Naive B cell (primary cell): ENCODE measurements around the gene PDE8B. TPM values are rescaled to one million over a fixed set of nuclear protein-coding genes. Genes with fewer than 3 reads are reported as not detected.

Experiments
- ATAC-seq, 2 donors: fragments of 150-1000 bp; cut with Tn5 transposase; 2 replicates each; pipeline ENCODE4 v1.10.0; 2021; ENCODE audit warnings: low read depth in 2 of 2, mild to moderate bottlenecking in 2 of 2, moderate library complexity in 2 of 2
- DNase-seq: peaks from one replicate; pipeline ENCODE4 v3.0.0; 2022
- H3K27ac Mint-ChIP-seq, 6 donors: one replicate each; pipeline ENCODE4 v1.8.0; 2020 to 2022; ENCODE audit warnings: mild to moderate bottlenecking in 6 of 6, mixed read lengths in 6 of 6, moderate library complexity in 5 of 6, inconsistent platforms in 2 of 6
- H3K27me3 Mint-ChIP-seq, 3 donors: one replicate each; pipeline ENCODE4 v1.8.0; 2021 to 2022; ENCODE audit warnings: mixed read lengths in 3 of 3, mild to moderate bottlenecking in 1 of 3
- H3K36me3 Mint-ChIP-seq, 2 donors: one replicate each; pipeline ENCODE4 v1.8.0; 2020 to 2022; ENCODE audit warnings: mixed read lengths in 2 of 2, inconsistent platforms in 1 of 2, mild to moderate bottlenecking in 1 of 2
- H3K4me1 Mint-ChIP-seq, 3 donors: one replicate each; pipeline ENCODE4 v1.8.0; 2020 to 2022; ENCODE audit warnings: mixed read lengths in 3 of 3, inconsistent platforms in 1 of 3, mild to moderate bottlenecking in 1 of 3, moderate library complexity in 1 of 3
- H3K4me3 Mint-ChIP-seq, 8 donors: one replicate each; pipeline ENCODE4 v1.8.0; 2020 to 2022; ENCODE audit warnings: mild to moderate bottlenecking in 8 of 8, mixed read lengths in 8 of 8, moderate library complexity in 8 of 8, inconsistent platforms in 2 of 8
- H3K9me3 Mint-ChIP-seq, 7 donors: one replicate each; pipeline ENCODE4 v1.8.0; 2020 to 2022; ENCODE audit warnings: mixed read lengths in 7 of 7, mild to moderate bottlenecking in 5 of 7, inconsistent platforms in 2 of 7, moderate library complexity in 1 of 7
- polyA plus RNA-seq, 6 donors: library from polyadenylated mRNA; unstranded; fragments of 300-500 nt; fragmentation: Illumina TruSeq; gene quantifications; one replicate each; pipeline ENCODE4 v1.2.3, GENCODE V29; 2021; ENCODE audit warnings: low read depth in 6 of 6

The PDE8B gene
- polyA plus RNA-seq, 6 donors from 2014 or later = 0.05 to 1.2 (median 0.13) TPM

DNA sequence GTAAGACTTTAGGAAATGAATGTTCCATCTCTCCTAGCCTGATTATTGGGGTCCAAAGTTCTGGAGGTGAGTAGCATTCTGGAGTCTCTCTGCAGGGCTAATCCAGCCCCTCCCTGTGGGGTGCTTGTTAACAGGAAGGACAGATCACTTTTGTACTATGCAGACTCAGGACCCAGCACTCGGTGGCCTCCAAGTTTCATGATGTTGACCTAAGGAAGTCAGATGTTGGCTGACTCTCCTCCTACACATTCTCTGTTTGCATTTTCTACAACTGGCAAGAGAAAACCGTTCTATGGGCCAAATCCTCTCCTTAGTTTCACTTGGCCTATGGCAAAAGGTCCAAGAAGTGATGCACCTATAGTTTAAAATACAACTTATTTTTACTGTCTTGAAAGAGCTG is 5.5 kb upstream of the PDE8B start:
- Mint-ChIP-seq H3K27me3 (peaks cover 18 to 29% (median 23%) of the 10 kb centered on the region in 3 donors), H3K9me3 (no peaks in the 10 kb centered on the region), H3K36me3 (peaks cover 0 to 7% of the 10 kb centered on the region in 2 donors), H3K4me3 (no peak overlapping the region), H3K4me1 (peaks cover 6 to 7% (median 7%) of the 10 kb centered on the region in 3 donors), H3K27ac (no peak overlapping the region)
- ATAC-seq = no peak
- DNase-seq = no peak

DNA sequence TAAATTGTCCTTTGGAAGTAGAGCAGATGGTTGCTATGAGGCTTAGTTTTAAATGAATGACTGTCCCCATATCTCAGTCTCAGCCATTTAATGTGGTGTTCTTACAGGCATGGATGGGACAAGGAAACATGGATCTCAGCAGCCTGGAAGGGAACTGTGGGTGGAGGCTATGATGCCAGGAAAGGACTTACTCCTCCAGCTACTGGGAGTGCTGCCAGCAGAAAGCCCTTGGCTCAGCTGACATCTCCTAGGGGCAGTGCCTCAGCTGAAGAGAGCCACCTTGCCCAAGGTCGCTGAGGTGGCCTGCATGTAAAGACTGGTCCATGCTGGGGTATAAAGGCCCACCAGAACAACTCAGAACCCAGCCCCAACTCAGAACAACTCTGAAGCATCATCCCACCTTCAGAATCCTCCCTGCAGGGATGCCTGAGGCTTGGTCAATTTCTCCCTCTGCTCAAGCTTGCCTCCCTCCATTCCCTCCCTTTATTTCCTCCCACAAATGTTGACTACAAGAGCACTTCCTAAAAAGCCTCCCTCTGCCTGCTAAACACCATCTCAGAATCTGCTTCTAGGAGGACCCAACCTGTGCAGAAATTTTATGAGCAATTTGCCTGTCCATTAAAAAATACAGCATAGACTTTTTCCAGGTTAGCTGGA is 1.8 kb upstream of the PDE8B start:
- no peak for ATAC-seq
- Mint-ChIP-seq H3K4me3 (peak overlapping the region in 7 of 8 donors; percentile 11 to 95 (median 79)), H3K27ac (no peak overlapping the region), H3K9me3 (peaks cover 0 to 2% (median 0%) of the 10 kb centered on the region in 7 donors), H3K27me3 (peaks cover 32 to 49% (median 42%) of the 10 kb centered on the region in 3 donors), H3K36me3 (peaks cover 4 to 8% of the 10 kb centered on the region in 2 donors), H3K4me1 (peaks cover 16% of the 10 kb centered on the region in 3 donors)
- no peak for DNase-seq

GRCh38 chr5:77209495-77210090 is 887 bp upstream of the PDE8B start:
- DNase-seq (no peak), ATAC-seq (no peak)
- Mint-ChIP-seq H3K27me3 (peaks cover 39 to 55% (median 52%) of the 10 kb centered on the region in 3 donors), H3K4me1 (peaks cover 16% of the 10 kb centered on the region in 3 donors), H3K4me3 (peak overlapping the region; percentile 79 to 95 (median 90)), H3K27ac (no peak overlapping the region), H3K9me3 (peaks cover 0 to 3% (median 0%) of the 10 kb centered on the region in 7 donors), H3K36me3 (peaks cover 4 to 8% of the 10 kb centered on the region in 2 donors)

- Mint-ChIP-seq H3K4me3 (peak overlapping the region; percentile 13 to 88 (median 77)), H3K4me1 (peaks cover 16% of the 10 kb centered on the region in 3 donors), H3K27me3 (peaks cover 43 to 68% (median 60%) of the 10 kb centered on the region in 3 donors), H3K9me3 (peaks cover 0 to 3% (median 0%) of the 10 kb centered on the region in 7 donors), H3K36me3 (peaks cover 4 to 8% of the 10 kb centered on the region in 2 donors), H3K27ac (no peak overlapping the region)
- ATAC-seq (no peak), DNase-seq (no peak)
Observed at GRCh38 chr5:77210964-77211690, 647 bp downstream of the PDE8B start.

GRCh38 chr5:77211691-77212047 is 1.2 kb downstream of the PDE8B start:
- ATAC-seq (no peak), DNase-seq (no peak)
- Mint-ChIP-seq H3K4me1 (peaks cover 16% of the 10 kb centered on the region in 3 donors), H3K4me3 (peak overlapping the region; percentile 13 to 88 (median 77)), H3K27me3 (peaks cover 43 to 69% (median 60%) of the 10 kb centered on the region in 3 donors), H3K27ac (no peak overlapping the region), H3K9me3 (peaks cover 0 to 3% (median 0%) of the 10 kb centered on the region in 7 donors), H3K36me3 (peaks cover 4 to 8% of the 10 kb centered on the region in 2 donors)

DNA sequence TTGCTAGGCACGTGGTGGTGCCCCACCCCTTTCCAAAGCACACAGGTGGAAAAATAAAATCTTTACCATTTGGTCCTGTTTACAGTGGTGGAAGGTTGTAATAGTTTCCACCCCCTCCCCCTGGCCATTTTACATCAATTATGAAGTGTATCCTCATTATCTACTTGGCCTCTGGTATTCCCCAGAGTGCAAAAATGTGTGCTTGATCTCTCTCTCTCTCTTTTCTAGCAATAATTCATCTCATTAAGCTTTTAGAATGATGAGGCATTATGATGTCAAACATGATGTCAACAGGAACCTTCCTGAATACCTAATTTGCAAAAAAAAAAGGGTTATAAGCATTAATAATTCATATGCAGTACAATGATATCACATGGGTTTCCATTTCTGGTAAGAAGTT is 3.1 kb downstream of the PDE8B start:
- ATAC-seq = no peak
- no peak for DNase-seq
- H3K36me3 Mint-ChIP-seq = peaks cover 4 to 8% of the 10 kb centered on the region in 2 donors
- no peak overlapping the region for H3K27ac Mint-ChIP-seq
- H3K4me1 Mint-ChIP-seq = peaks cover 16% of the 10 kb centered on the region in 3 donors
- peak overlapping the region in 1 of 8 donors; percentile 4 for H3K4me3 Mint-ChIP-seq
- peaks cover 51 to 70% (median 69%) of the 10 kb centered on the region in 3 donors for H3K27me3 Mint-ChIP-seq
- peaks cover 0 to 3% (median 0%) of the 10 kb centered on the region in 7 donors for H3K9me3 Mint-ChIP-seq

DNA sequence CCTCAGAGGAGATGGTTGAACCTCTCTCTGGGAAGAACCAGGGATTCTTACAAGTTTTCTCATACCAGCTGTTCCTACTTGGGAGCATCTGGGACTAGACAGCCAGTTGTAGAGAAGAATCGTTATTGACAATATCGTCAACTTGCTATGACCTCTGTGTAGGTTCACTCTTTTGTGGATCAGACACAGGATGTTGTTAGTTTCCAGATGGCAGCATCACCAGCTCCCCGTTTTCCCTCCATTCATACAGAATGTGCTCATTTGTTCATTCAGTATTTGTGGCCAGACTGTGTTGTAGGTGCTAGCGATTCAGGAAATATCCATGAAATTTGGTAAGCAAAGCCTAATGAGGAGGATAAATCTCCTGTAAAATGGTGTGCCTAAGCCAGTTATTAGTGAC is 3.7 kb downstream of the PDE8B start:
- ATAC-seq (no peak), DNase-seq (no peak)
- H3K4me1 Mint-ChIP-seq = peaks cover 16% of the 10 kb centered on the region in 3 donors
- no peak overlapping the region for H3K4me3 Mint-ChIP-seq
- H3K36me3 Mint-ChIP-seq = peaks cover 4 to 8% of the 10 kb centered on the region in 2 donors
- H3K27ac Mint-ChIP-seq = no peak overlapping the region
- peaks cover 47 to 65% (median 65%) of the 10 kb centered on the region in 3 donors for H3K27me3 Mint-ChIP-seq
- peaks cover 0 to 3% (median 0%) of the 10 kb centered on the region in 7 donors for H3K9me3 Mint-ChIP-seq

DNA sequence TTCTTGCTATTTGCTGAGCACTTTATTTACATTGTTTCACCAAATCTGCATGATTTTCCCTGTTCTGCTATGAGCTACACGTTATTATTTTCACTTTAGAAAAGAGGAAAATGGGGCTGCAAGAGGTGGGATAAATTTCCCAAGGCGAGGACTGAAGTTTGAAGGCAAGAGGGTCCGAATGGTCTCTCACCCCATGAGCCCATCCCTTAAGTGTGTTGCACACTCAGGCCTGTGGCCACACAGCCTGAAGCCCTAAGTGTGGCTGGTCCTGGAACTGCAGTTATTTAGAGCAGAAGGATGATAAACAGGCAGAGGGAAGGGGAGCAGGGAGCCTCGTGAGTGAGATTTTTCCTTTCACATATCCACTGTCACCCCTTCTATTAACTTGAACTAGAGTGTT is 7.8 kb downstream of the PDE8B start:
- Mint-ChIP-seq H3K27ac (no peak overlapping the region), H3K9me3 (peaks cover 0 to 2% (median 0%) of the 10 kb centered on the region in 7 donors), H3K4me1 (no peaks in the 10 kb centered on the region), H3K27me3 (peaks cover 24 to 64% (median 41%) of the 10 kb centered on the region in 3 donors), H3K4me3 (no peak overlapping the region), H3K36me3 (no peaks in the 10 kb centered on the region)
- no peak for DNase-seq
- no peak for ATAC-seq

- no peaks in the 10 kb centered on the region for H3K9me3 Mint-ChIP-seq
- DNase-seq = no peak
- no peaks in the 10 kb centered on the region for H3K4me1 Mint-ChIP-seq
- H3K27me3 Mint-ChIP-seq = peaks cover 16 to 47% (median 18%) of the 10 kb centered on the region in 3 donors
- H3K27ac Mint-ChIP-seq = no peak overlapping the region
- ATAC-seq = no peak
- no peak overlapping the region for H3K4me3 Mint-ChIP-seq
- no peaks in the 10 kb centered on the region for H3K36me3 Mint-ChIP-seq
Observed at GRCh38 chr5:77221115-77221514, 10.6 kb downstream of the PDE8B start.

DNA sequence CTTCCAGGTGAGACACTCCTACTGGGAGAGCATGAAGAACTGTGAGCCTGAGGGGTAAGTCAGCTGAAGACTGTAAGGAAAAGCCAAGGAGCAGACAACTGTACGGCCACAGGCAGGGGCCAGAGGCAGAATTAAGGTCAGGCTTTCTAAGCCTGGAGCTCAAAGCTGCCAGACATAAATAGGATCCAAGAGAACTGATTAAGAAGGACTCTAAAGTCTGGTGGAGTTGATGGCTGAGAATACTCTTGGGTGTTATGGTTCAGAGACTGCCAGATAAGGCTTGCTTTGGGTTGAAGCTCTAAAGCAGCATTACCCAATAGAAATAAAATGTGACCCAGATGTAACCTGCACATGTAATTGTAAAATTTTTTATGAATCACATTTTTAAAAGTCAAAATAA is 12.2 kb downstream of the PDE8B start:
- no peaks in the 10 kb centered on the region for H3K36me3 Mint-ChIP-seq
- no peak for DNase-seq
- no peaks in the 10 kb centered on the region for H3K4me1 Mint-ChIP-seq
- ATAC-seq = no peak
- H3K27ac Mint-ChIP-seq = peak overlapping the region in 1 of 6 donors; percentile 81
- H3K27me3 Mint-ChIP-seq = peaks cover 9 to 35% (median 11%) of the 10 kb centered on the region in 3 donors
- no peaks in the 10 kb centered on the region for H3K9me3 Mint-ChIP-seq
- H3K4me3 Mint-ChIP-seq = no peak overlapping the region

- Mint-ChIP-seq H3K9me3 (no peaks in the 10 kb centered on the region), H3K27ac (no peak overlapping the region), H3K36me3 (no peaks in the 10 kb centered on the region), H3K27me3 (peaks cover 8 to 31% (median 9%) of the 10 kb centered on the region in 3 donors), H3K4me3 (no peak overlapping the region), H3K4me1 (no peaks in the 10 kb centered on the region)
- ATAC-seq = no peak
- DNase-seq = no peak
Observed at GRCh38 chr5:77223653-77224052, 13.2 kb downstream of the PDE8B start.

DNA sequence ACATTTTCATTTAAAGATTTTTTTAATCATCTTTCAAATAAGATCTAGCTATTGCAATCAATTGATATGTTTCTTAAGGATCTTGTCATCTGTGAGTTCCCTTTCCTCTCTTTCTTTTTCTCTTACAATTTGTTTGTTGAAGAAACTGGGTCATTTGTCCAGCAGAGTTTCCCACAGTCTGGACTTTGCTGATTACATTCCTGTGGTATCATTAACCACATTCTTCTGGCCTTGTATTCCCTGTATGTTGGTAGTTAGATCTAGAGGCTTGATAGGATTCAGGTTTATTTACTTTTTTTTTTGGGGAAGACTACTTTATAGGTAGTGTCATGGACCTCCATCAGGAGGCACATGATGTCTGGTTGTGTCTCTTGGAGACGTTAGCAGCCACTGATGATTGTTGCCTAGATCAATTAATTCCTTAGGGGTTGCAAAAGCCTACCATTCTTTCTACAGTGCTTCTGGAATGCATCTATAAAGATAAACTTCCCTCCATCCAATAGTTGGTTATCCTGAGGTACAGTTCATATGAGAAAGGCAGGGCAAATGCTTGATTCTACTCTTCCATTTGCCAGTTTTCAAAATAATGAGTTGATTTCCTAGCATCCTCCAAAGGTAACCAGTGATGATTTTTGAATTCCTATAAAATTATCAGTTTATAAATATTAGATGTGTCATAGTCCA is 14.3 kb downstream of the PDE8B start:
- H3K4me1 Mint-ChIP-seq = no peaks in the 10 kb centered on the region
- no peaks in the 10 kb centered on the region for H3K36me3 Mint-ChIP-seq
- ATAC-seq (no peak), DNase-seq (no peak)
- H3K4me3 Mint-ChIP-seq = no peak overlapping the region
- H3K27me3 Mint-ChIP-seq = peaks cover 8 to 23% (median 9%) of the 10 kb centered on the region in 3 donors
- peaks cover 0 to 4% (median 1%) of the 10 kb centered on the region in 7 donors for H3K9me3 Mint-ChIP-seq
- H3K27ac Mint-ChIP-seq = no peak overlapping the region

- Mint-ChIP-seq H3K36me3 (no peaks in the 10 kb centered on the region), H3K27ac (no peak overlapping the region), H3K27me3 (peaks cover 7 to 17% (median 9%) of the 10 kb centered on the region in 3 donors), H3K9me3 (peaks cover 0 to 7% (median 3%) of the 10 kb centered on the region in 7 donors), H3K4me1 (no peaks in the 10 kb centered on the region), H3K4me3 (no peak overlapping the region)
- DNase-seq (no peak), ATAC-seq (no peak)
Observed at GRCh38 chr5:77225531-77225930, 15.1 kb downstream of the PDE8B start.
